Thyroid gland (tissue), 4 donors: ENCODE measurements around the gene NQO1.

Experiments used
- CTCF ChIP-seq, 6 experiments: fragments of 200-600 bp in 3 of 6; fragments of 450-650 bp in 3 of 6; sonication (generic) in 3 of 6; IDR thresholded peaks; one replicate each; pipeline ENCODE4 v1.5.1; 2016 to 2019; ENCODE audit warnings: antibody characterized with exemption in 6 of 6, mild to moderate bottlenecking in 2 of 6, inconsistent platforms in 1 of 6, moderate library complexity in 1 of 6
- POLR2A ChIP-seq, 2 donors: fragments of 450-650 bp; IDR thresholded peaks; one replicate each; pipeline ENCODE4 v1.6.1; 2017; ENCODE audit warnings: antibody characterized with exemption in 2 of 2, mild to moderate bottlenecking in 2 of 2, moderate library complexity in 1 of 2

GRCh38 chr16:69721441-69721957, 4.9 kb downstream of the NQO1 start:
- TF ChIP-seq POLR2A (IDR thresholded peaks at IDR 0.05) (no peak), CTCF (IDR thresholded peaks at IDR 0.05) (no peak)
